ENCODE data around the gene RGS7.

Gene RGS7

DNA sequence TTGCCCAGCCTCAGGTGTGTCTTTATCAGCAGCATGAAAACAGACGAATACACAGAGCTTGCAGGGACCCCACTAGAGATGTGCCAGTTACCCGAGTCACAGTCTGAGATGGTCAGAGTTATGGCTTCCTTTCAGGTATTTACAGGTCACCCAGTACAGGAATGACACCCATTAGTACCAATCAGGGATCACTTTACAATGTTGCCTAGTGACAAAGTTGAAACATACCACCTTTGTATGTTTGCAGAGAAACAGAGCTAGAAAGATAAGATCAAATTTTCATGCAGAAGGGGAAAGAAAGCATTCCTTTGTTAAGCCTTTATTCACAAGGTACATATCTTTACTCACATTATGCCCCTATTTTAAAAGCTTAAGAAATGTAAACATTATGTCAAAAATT, 137.6 kb downstream of the RGS7 start:
- Histone ChIP-seq H3K4me3 (no peak overlapping the region), H3K4me1 (no peaks in the 10 kb centered on the region), H3K36me3 (no peaks in the 10 kb centered on the region), H4K20me1 (no peaks in the 10 kb centered on the region), H3K9ac (no peak overlapping the region), H3K27me3 (no peaks in the 10 kb centered on the region), H3K27ac (no peak overlapping the region), H3K4me2 (no peak overlapping the region), H3K9me3 (0 out of 2 replicates have a peak, but pooled peaks cover 4% of the 10 kb centered on the region)
- no peak for TF ChIP-seq Cebpa-rat (IDR thresholded peaks at IDR 0.05)

GRCh38 chr1:241217516-241217915, 139.5 kb downstream of the RGS7 start:
- no peak overlapping the region for H3K4me2 ChIP-seq
- H3K9ac ChIP-seq = no peak overlapping the region
- H3K27ac ChIP-seq = no peak overlapping the region
- H3K9me3 ChIP-seq = no peaks in the 10 kb centered on the region
- no peak overlapping the region for H3K4me3 ChIP-seq
- no peaks in the 10 kb centered on the region for H3K36me3 ChIP-seq
- no peaks in the 10 kb centered on the region for H3K27me3 ChIP-seq
- no peak for TF ChIP-seq Cebpa-rat (IDR thresholded peaks at IDR 0.05)
- H3K4me1 ChIP-seq = no peaks in the 10 kb centered on the region
- no peaks in the 10 kb centered on the region for H4K20me1 ChIP-seq

DNA sequence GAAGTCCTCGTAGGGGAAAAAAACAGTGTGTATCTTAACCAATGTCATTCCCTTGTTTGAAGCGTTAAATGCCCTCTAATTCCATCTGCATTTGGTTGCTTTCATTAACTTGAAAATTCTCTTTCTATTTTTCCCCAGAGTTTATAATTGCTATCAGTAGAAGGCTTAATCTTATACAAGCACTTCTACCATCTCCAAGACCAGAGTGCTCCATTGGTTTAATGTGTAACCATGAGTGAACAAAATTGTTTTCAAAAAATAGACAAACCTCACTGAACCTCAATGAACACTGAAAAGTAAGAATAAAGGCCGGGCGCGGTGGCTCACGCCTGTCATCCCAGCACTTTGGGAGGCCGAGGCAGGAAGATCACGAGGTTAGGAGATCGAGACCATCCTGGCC, 141.3 kb downstream of the RGS7 start:
- no peaks in the 10 kb centered on the region for H3K36me3 ChIP-seq
- H3K4me2 ChIP-seq = no peak overlapping the region
- TF ChIP-seq Cebpa-rat (IDR thresholded peaks at IDR 0.05) = no peak
- no peaks in the 10 kb centered on the region for H4K20me1 ChIP-seq
- no peak overlapping the region for H3K27ac ChIP-seq
- H3K27me3 ChIP-seq = no peaks in the 10 kb centered on the region
- H3K9me3 ChIP-seq = no peaks in the 10 kb centered on the region
- no peaks in the 10 kb centered on the region for H3K4me1 ChIP-seq
- no peak overlapping the region for H3K4me3 ChIP-seq
- no peak overlapping the region for H3K9ac ChIP-seq

GRCh38 chr1:241215203-241215602, 141.8 kb downstream of the RGS7 start:
- no peak; the same call in 1 of the 2 replicates for TF ChIP-seq Cebpa-rat (IDR thresholded peaks at IDR 0.05)
- Histone ChIP-seq H3K27me3 (no peaks in the 10 kb centered on the region), H4K20me1 (no peaks in the 10 kb centered on the region), H3K9ac (no peak overlapping the region), H3K4me3 (no peak overlapping the region), H3K4me1 (no peaks in the 10 kb centered on the region), H3K36me3 (no peaks in the 10 kb centered on the region), H3K9me3 (no peaks in the 10 kb centered on the region), H3K27ac (no peak overlapping the region), H3K4me2 (no peak overlapping the region)

DNA sequence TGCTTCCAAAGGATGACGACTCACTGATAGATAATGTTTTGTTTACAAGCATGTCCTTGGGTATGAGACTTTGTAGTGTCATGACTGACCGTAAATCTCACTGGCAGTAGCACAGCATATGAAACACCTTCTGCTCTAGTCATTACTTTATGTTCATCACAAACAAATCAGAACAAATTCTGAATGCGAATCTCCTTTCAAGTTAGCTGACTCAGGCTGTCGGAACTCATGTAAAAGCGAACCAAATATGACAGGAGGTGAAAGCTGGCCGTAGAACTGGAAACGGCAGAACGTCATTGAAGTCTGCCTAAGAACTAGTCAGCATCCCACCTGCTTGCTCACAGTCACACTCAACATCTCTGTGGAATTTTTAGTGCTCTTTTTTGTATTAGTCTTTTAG, 143.9 kb downstream of the RGS7 start:
- Histone ChIP-seq H3K27me3 (no peaks in the 10 kb centered on the region), H3K4me2 (no peak overlapping the region), H3K4me1 (no peaks in the 10 kb centered on the region), H3K4me3 (no peak overlapping the region), H3K27ac (no peak overlapping the region), H3K9ac (no peak overlapping the region), H3K36me3 (no peaks in the 10 kb centered on the region), H3K9me3 (no peaks in the 10 kb centered on the region), H4K20me1 (no peaks in the 10 kb centered on the region)
- no peak for TF ChIP-seq Cebpa-rat (IDR thresholded peaks at IDR 0.05)

DNA sequence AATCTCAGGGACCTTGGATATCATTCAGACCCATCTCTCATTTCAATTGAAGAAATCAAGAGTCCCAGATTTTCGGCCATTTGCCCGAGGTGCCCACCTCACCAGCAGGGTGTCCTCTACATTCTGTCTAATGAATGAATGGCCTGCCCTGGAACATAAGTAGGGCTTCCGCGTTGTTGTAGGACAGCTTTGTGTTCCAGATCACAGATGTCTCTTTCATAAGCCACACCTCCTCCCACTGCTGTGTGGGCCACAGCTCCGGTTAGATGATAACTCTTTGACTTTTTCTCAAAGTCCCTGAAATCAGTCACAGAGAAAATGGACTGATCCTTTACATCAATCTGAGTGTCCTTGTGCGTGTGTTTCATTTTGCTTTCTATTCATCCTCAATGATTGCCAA, 144.4 kb downstream of the RGS7 start:
- H3K27ac ChIP-seq = no peak overlapping the region
- no peaks in the 10 kb centered on the region for H4K20me1 ChIP-seq
- no peaks in the 10 kb centered on the region for H3K9me3 ChIP-seq
- TF ChIP-seq Cebpa-rat (IDR thresholded peaks at IDR 0.05) = no peak
- no peaks in the 10 kb centered on the region for H3K36me3 ChIP-seq
- H3K4me3 ChIP-seq = no peak overlapping the region
- no peaks in the 10 kb centered on the region for H3K4me1 ChIP-seq
- no peak overlapping the region for H3K4me2 ChIP-seq
- no peaks in the 10 kb centered on the region for H3K27me3 ChIP-seq
- H3K9ac ChIP-seq = no peak overlapping the region

DNA sequence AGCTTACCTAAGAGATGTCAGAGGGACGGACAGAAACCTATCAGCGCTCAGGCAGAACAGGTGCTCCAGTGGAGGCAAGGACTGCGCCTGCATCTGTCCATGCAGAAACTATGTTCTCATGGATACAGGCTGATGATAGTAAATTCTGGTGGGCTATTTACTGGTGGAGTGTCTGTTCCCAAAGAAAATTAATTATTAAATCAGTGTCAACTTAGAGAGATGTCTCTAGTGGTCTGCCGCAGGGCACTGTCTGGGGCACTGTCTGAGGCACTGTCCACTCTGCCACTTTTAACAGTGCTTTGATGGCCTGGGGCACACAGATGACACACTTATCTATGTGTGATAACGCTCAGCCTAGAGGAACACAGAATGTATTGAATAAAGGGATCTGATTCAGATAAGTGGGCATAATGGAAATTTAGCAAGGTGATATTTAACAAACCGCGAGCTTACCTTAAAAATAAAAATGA, 148.1 kb downstream of the RGS7 start:
- no peak overlapping the region for H3K4me2 ChIP-seq

GRCh38 chr1:241203817-241204216, 153.2 kb downstream of the RGS7 start:
- Histone ChIP-seq H3K27ac (no peak overlapping the region), H4K20me1 (no peaks in the 10 kb centered on the region), H3K4me1 (no peaks in the 10 kb centered on the region), H3K9me3 (no peaks in the 10 kb centered on the region), H3K36me3 (no peaks in the 10 kb centered on the region), H3K27me3 (no peaks in the 10 kb centered on the region), H3K4me2 (no peak overlapping the region), H3K4me3 (no peak overlapping the region), H3K9ac (no peak overlapping the region)
- no peak for TF ChIP-seq Cebpa-rat (IDR thresholded peaks at IDR 0.05)

More for the DNA sequence above, 148.1 kb downstream of the RGS7 start:
- Histone ChIP-seq H4K20me1 (no peaks in the 10 kb centered on the region), H3K9me3 (no peaks in the 10 kb centered on the region), H3K9ac (no peak overlapping the region), H3K4me1 (no peaks in the 10 kb centered on the region), H3K4me3 (no peak overlapping the region), H3K27me3 (no peaks in the 10 kb centered on the region), H3K36me3 (no peaks in the 10 kb centered on the region), H3K27ac (no peak overlapping the region)
- no peak for TF ChIP-seq Cebpa-rat (IDR thresholded peaks at IDR 0.05)

GRCh38 chr1:241202401-241202800, 154.6 kb downstream of the RGS7 start:
- no peaks in the 10 kb centered on the region for H4K20me1 ChIP-seq
- no peaks in the 10 kb centered on the region for H3K4me1 ChIP-seq
- no peaks in the 10 kb centered on the region for H3K27me3 ChIP-seq
- no peak overlapping the region for H3K27ac ChIP-seq
- no peak overlapping the region for H3K4me3 ChIP-seq
- H3K9ac ChIP-seq = no peak overlapping the region
- no peak overlapping the region for H3K4me2 ChIP-seq
- no peaks in the 10 kb centered on the region for H3K9me3 ChIP-seq
- no peak for TF ChIP-seq Cebpa-rat (IDR thresholded peaks at IDR 0.05)
- H3K36me3 ChIP-seq = no peaks in the 10 kb centered on the region

- no peak overlapping the region for H3K27ac ChIP-seq
- no peak for TF ChIP-seq Cebpa-rat (IDR thresholded peaks at IDR 0.05)
- no peaks in the 10 kb centered on the region for H3K9me3 ChIP-seq
- H3K36me3 ChIP-seq = no peaks in the 10 kb centered on the region
- no peaks in the 10 kb centered on the region for H4K20me1 ChIP-seq
- H3K4me1 ChIP-seq = no peaks in the 10 kb centered on the region
- no peak overlapping the region for H3K4me2 ChIP-seq
- H3K27me3 ChIP-seq = no peaks in the 10 kb centered on the region
- H3K4me3 ChIP-seq = no peak overlapping the region
- H3K9ac ChIP-seq = no peak overlapping the region
These were observed 170.3 kb downstream of the RGS7 start for GRCh38 chr1:241186716-241187115.

DNA sequence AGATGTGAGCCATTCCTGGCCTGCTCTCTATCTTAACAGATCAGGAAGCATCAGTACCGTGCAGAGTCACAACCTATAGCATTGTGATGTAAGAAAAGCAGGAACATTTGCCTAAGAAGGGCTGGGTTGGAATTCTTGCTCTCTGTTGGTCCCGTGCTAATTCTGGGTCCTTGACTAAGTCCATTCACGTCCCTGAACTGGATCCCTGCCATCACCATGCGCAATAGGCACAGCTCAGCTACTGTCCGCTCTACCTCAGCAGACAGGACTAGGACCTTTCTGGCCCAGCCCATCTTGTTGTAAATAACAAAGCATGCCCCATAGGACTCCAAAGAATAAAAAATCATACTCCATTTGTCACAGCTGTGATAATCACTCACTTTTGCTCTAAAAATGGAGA, 175.0 kb downstream of the RGS7 start:
- no peaks in the 10 kb centered on the region for H4K20me1 ChIP-seq
- no peaks in the 10 kb centered on the region for H3K36me3 ChIP-seq
- no peak overlapping the region for H3K4me2 ChIP-seq
- H3K27me3 ChIP-seq = no peaks in the 10 kb centered on the region
- no peaks in the 10 kb centered on the region for H3K4me1 ChIP-seq
- H3K9me3 ChIP-seq = no peaks in the 10 kb centered on the region
- no peak overlapping the region for H3K27ac ChIP-seq
- no peak for TF ChIP-seq Cebpa-rat (IDR thresholded peaks at IDR 0.05)
- no peak overlapping the region for H3K9ac ChIP-seq
- no peak overlapping the region for H3K4me3 ChIP-seq
